HL-60/S4 treated with retinoic acid at 250 ng/mL for 4 days and 3 days (cell line): Measurements from ENCODE around the gene LTK.
"Not testable (repeated sequence)": the region's sequence is repeated elsewhere in the genome, so short reads cannot be mapped to it uniquely, and the experiment has no call there.

Experiments used
- in situ Hi-C: fragments of 300-500 bp; cut with MboI; formaldehyde crosslinking; loops from 2 replicates; pipeline ENCODE4 v1.7.0; 2022; ENCODE audit warnings: low sequenced_read_pairs

The LTK gene

DNA sequence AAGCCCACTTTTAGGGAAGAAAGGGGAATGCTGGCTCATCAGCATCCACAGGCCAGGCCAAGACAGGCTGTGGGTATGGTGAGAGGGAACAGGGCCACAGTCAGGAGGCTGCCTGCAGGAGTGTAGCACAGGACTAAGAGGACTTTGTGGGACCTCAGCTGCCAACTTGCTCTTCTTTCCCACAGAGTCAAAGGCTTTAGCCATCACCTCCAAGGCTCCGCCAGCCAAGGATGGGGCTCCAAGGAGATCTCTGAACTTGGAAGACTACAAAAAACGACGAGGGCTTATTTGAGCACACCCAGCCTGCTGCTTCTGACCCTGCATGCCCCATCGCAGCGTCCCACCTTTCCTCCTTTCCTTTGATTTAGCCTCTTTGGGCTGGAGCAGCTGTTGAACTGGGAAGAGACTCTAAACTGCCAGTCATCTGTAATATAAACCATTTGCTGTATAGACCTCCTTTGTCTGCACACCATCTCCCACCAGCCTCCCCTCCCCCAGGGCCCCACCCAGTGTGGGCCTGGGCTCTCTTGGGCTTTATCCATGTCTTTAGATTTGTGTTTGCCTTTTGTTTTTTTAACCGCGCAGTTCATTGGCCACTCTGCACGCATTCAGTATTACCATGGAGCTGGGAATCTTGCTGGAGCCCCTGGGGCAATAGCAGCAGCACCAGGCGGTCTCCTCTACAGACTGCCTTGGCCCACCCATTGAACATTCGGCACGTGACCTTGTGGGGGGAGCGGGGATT lies 33.1 kb downstream of the LTK start:
- in situ Hi-C loops: no loop called here

- in situ Hi-C loops: no loop called here
Observed at GRCh38 chr15:41476416-41477048, 37.1 kb downstream of the LTK start.

GRCh38 chr15:41474941-41475340 lies 38.7 kb downstream of the LTK start:
- in situ Hi-C loops: no loop called here

- in situ Hi-C loops: no loop called here
Observed at GRCh38 chr15:41474436-41474835, 39.2 kb downstream of the LTK start.

- in situ Hi-C loops: no loop called here
Observed at GRCh38 chr15:41473418-41473817, 40.2 kb downstream of the LTK start.

DNA sequence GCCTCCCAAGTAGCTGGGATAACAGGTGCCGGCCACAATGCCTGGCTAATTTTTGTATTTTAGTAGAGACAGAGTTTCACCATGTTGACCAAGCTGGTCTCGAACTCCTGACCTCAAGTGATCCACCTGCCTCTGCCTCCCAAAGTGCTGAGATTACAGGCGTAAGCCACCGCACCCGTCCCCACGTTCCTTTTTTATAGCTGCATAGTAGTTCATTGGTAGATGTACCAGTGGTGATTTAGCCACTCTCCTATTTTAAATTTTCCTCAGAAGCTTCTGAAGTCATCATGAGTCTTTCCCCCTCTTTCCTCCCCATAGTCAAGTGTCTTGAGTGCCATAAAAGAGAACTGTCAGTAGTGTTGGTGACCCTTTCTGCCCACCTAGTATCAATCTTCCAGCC lies 44.0 kb downstream of the LTK start:
- in situ Hi-C loops: not testable (repeated sequence)

GRCh38 chr15:41466711-41467110 lies 46.9 kb downstream of the LTK start:
- in situ Hi-C loops: no loop called here

GRCh38 chr15:41465822-41466421 lies 47.7 kb downstream of the LTK start:
- in situ Hi-C loops: no loop called here

GRCh38 chr15:41464889-41465580 lies 48.6 kb downstream of the LTK start:
- in situ Hi-C loops: no loop called here

DNA sequence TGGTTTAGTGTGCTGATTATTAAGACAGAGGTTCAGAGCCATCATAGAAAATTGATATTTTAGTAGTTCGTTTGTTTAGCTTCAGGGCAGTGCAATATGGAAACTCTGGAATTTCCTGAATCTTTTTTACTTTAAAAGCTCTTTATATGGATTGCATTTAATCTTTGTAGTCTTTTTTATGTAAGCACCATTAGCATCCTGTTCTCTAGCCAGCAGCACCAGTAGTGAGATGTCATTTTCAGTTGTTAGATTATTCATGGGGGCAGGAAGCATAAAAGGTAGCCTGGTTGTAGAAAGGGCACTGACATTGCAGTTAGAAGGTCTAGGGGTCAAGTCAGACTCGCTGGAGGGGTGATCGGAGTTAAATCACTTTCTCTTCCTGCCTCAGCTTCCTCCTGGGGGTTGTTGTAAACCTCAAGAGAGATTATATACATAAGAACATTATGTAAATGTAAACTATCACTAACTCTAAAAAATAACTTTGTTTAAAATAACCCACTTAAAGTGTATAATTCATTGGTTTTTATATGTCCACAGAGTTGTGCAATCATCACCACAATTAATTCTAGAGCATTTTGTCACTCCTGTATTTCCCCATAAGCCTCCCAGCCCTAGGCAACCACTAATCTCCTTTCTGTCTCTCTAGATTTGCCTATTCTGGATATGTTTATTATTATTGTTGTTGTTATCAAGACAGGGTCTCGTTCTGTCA lies 51.4 kb downstream of the LTK start:
- in situ Hi-C loops: no loop called here
